SK-N-SH treated with all-trans-retinoic acid at 6 μM for 48 hours (cell line): Measurements from ENCODE around the gene TTC34.
"Not testable (repeated sequence)": the region's sequence is repeated elsewhere in the genome, so short reads cannot be mapped to it uniquely, and the experiment has no call there.

Experiments used
- ARNTL ChIP-seq: fragments of 450-650 bp; formaldehyde crosslinking; IDR thresholded peaks from 2 replicates; pipeline ENCODE4 v1.5.0; 2020; ENCODE audit warnings: low read depth, mild to moderate bottlenecking, moderate library complexity, borderline replicate concordance
- ISL1 ChIP-seq: fragments of 250-450 bp; sonication (Bioruptor Pico); IDR thresholded peaks from 2 replicates; pipeline ENCODE4 v2.1.2; 2022; ENCODE audit warnings: mild to moderate bottlenecking, moderate library complexity
- ZFP30 ChIP-seq: fragments of 450-650 bp; formaldehyde crosslinking; IDR thresholded peaks from 2 replicates; pipeline ENCODE4 v1.5.0; 2022; ENCODE audit warnings: mild to moderate bottlenecking, moderate library complexity
- ZNF70 ChIP-seq: fragments of 450-650 bp; formaldehyde crosslinking; IDR thresholded peaks from 2 replicates; pipeline ENCODE4 v1.5.0; 2020; ENCODE audit warnings: mild to moderate bottlenecking, moderate library complexity
- TF ChIP-seq, protein P1 (sequence below): fragments of 250-450 bp; sonication (Bioruptor Pico); IDR thresholded peaks from 2 replicates; pipeline ENCODE4 v1.5.1; 2020; ENCODE audit warnings: low read depth, mild to moderate bottlenecking, moderate library complexity

DNA sequence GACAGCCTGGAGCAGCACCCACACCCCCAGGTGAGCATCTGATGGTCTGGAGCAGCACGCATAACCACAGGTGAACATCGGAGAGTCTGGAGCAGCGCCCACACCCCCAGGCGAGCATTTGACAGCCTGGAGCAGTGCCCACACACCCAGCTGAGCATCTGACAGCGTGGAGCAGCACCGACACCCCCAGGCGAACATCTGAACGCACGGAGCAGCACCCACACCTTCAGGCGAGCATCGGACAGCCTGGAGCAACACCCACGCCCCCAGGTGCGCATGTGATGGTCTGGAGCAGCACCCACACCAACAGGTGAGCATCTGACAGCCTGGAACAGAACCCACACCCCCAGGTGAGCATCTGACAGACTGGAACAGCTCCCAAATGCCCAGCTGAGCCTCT lies 49.6 kb downstream of the TTC34 start:
- not testable (repeated sequence) for TF ChIP-seq ZFP30 (CRISPR knock-in tag); ZNF70; ARNTL; ISL1 (CRISPR knock-in tag)
- TF ChIP-seq, protein P1, sequence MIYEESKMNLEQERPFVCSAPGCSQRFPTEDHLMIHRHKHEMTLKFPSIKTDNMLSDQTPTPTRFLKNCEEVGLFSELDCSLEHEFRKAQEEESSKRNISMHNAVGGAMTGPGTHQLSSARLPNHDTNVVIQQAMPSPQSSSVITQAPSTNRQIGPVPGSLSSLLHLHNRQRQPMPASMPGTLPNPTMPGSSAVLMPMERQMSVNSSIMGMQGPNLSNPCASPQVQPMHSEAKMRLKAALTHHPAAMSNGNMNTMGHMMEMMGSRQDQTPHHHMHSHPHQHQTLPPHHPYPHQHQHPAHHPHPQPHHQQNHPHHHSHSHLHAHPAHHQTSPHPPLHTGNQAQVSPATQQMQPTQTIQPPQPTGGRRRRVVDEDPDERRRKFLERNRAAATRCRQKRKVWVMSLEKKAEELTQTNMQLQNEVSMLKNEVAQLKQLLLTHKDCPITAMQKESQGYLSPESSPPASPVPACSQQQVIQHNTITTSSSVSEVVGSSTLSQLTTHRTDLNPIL, result not testable (repeated sequence)
